Stimulated activated CD8-positive, alpha-beta memory T cell treated with anti-CD3 and anti-CD28 coated beads, Interleukin-7, amount 100 ng/mL, for 24 hours (primary cell): ENCODE data around the gene ZFP92.

Source experiments
- DNase-seq: peaks from one replicate; pipeline ENCODE4 v3.0.0-alpha.2; 2020; ENCODE audit warnings: low read depth

The ZFP92 gene

DNA sequence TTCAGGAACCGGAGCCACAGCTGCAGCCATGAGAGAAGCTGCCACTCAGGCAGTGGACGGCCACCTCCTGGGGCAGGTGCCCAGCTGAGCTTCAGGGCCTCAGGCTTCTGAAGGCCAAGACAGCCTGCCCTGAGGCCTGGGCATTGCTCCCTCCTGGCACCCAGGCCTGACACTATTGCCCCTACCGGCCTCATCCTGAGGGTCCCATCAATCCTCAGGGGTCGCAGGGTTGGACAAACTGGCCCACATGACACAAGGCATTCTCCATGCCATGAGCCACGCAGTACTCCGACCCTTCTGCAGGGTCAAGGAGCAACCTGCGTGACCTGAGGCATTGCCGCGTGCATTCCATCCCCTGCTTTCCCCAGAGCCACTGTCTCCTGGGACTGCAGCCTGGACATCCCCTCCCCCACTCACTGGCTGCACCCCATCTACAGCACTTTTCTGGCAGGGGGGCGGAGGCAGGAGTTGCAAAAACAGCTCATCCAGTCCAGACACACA, 3.0 kb upstream of the ZFP92 start:
- no peak for DNase-seq

DNA sequence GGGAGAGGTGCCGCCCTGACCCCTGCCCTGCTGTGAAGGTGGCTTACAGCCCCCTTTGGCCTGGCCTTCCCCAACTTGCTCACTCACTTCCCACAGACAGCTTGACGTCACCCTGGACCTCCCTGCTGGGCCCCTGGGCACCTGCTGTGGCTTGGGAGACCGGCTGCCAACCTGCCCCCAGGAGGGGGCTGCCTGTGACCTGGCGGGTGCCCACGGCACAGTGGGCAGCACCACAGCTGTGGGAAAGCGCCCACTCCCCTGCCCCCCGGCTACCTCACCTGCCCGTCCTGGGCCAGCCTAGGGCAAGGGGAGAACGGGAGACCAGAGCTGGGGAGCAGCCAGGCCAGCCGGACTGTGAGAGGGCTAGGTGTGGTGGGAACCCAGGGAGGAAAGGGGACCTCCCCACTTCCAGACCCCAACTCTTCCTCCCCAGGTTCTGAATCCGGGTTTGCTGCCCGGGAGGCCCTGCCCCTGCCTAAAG, 2.4 kb upstream of the ZFP92 start:
- DNase-seq: no peak

DNA sequence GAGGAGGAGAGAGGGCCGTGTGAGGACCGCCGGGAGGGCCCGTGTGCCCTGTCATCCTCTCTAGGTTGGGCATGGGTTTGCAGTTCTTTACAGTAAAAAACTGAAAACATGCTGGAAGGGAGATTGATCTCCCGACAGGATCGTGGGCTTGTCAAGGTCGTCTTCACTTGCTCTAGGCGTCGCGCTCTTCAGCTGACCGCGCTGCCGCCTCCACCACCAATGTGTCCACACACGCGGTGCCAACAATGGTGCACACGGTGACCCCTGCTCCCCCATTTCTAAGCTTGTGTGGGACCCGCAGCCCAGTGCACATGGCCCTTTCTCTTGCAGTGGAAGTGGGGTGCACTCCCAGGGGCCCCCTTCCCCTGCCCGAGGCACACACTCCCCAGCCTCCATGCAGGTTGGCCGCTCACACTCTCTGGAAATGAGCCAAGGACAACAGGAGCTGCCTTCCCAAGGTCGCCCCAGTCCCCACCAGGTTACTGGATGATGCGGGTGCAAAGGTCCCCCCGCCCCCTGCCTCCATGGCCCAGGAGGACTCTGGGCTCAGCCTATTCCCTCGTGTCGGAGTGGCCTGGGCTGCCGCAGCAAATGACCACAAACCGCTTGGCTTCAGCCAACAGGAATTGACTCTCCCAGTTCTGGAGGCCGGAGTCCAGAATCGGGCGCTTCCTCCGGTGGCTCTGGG, 1.7 kb upstream of the ZFP92 start:
- DNase-seq: no peak

DNA sequence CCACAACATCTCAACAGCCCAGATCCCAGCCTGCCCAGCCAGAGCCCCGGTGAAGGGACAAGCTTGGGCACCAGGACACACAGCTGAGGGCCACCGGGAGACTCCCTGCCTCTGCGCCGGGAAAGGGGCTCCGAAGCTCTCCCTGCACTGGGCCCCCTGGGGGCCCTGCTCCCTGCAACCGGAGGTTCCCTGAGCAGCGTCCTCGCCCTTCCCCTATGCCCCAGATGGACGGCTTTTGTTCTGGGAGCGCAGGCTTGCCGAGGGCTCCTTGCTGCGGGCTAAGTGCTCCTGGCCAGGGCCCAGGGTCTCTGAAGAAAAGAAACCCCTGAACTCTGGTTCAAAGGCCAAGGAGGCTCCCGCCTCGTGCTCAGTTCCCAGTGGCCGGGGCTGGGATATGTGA, 899 bp upstream of the ZFP92 start:
- no peak for DNase-seq

DNA sequence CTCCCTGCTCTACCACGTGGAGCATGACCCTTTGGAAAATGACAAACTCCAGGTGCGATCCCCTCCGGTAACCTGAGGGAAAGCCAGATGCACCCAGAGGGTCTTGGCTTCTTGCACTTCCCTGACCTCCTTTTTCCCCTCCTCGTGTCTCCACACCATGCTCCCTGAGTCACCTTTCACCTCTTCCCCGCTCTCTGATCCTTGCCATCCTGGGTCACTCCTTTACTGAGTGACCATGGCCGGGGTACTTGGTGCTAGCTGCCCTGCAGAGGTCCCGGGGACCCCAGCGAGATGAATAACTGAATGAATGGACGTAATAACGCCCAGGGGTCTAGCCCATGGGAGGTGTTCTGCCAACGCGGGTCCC, 401 bp upstream of the ZFP92 start:
- DNase-seq: no peak

DNA sequence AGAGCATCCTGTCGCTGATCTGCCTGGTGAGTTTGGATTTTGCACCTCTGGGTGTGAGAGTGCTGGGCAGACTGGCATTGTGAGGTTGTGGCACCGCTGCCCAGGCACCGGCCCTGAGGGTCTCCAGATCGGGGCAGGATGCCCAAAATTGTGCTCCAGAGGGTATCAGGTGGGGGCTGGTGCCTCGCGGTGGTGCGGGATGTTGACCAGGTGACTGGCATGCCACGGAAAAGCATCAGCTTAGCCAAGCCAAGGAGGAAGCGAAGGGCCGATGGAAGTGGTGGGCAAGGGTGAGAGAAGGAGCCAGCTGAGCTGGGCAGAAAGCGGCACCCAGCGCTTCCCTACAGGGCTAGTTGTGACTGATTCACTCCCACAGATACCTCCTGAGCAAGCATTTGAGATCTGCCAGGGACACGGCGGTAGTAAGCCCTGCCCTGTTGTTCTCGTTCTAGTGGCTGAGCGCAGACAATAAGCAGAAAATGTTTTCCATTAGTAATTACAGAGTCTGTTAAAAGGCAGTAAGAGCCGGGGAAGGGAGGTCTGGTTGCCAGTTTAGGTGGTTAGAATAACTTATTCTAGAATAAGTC, 809 bp downstream of the ZFP92 start:
- DNase-seq: no peak

DNA sequence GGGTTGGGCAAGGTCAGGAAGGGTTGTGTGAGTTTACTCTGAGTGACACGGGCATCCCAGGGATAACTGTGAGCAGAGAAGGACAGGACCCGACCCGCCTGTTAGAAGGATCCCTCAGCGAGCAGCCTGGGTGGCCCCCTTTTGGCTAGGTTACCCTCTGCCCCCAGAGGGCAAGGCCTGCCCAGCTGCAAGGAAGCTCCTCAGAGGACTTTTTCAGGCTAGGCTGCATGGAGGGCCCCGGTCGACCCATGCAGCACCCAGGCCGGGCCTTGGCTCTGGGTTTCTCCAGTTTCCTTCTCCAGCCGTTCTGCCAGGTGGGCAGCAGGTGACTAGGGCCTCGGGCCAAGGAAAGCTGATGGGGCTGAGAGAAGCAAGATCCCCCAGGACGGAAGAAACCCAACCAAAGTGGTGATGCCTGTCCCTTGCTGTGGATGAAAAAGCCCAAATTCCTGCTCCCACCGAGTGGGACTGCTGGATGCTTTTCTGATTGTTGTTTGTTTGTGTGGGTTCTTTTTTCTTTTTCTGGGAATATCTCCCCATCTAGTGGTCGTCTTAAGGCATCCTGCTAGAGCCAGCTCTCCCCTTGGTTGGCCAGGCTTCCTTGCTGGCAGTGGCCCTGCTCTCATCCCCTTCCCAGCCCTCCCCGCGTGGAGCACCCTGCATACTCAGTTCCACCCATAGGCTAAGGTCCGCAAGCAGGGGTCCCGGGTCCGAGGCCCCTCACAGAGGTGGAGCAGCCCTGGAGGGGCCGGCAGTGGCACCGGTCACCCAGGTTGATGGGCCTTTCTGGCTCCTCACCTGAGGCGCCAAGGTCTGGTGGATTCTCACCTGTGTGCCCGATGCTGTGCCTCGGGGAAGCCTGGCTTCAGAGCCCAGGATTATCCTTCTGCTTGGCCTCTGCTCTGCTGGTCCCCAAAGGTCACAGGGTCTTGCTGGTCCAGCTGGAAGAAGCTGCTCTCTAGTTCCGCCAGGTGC, 1.8 kb downstream of the ZFP92 start:
- DNase-seq: no peak

DNA sequence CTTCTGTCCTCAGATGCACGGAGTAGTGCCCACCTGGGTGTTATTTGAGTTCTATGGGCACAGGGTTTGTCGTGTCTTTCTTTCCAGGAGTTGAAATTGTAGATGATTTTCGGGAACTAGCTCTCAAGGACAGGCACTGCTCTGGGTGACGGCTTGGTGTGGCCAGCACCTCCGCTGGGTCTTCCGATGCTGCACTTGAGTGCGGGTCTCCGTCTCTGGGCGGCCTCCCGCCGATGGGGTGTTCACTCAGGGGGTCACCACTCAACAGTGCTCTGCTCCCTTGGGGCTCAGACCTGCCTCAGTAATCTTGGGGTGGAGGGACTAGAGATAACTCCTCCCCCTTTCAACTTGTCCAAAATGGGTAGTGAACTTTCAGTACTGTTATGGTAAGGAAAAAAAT, 2.5 kb downstream of the ZFP92 start:
- no peak for DNase-seq

DNA sequence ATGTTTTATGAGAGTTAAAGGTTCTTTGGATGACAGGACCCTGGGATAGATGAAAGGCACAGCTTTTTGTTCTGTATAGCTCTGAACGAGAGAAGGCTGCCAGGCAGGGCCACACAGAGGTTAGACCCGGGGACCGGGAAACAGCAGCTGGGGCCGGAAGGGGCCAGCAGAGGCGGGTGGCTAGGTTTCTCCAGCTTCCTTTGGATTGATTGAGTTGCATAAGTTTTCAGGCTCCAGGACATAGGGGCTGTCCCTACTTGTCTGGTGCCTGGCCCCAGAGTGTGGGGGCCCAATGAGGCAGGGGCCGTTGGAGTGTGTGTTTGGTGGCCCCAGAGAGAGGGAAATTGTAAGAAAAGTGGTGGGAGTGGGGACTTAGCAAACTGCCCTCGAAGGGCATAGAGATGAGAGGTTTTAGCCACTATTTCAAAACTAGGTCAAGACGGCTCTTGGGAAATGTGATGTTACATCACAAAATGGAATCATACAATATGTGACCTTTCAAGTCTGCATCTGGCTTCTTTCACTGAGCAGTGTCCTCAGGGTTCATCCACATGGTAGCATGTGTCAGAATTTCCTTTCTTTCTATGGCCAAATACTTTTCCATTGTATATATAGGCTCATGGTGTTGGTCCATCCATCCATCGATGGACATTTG, 3.7 kb downstream of the ZFP92 start:
- no peak for DNase-seq

DNA sequence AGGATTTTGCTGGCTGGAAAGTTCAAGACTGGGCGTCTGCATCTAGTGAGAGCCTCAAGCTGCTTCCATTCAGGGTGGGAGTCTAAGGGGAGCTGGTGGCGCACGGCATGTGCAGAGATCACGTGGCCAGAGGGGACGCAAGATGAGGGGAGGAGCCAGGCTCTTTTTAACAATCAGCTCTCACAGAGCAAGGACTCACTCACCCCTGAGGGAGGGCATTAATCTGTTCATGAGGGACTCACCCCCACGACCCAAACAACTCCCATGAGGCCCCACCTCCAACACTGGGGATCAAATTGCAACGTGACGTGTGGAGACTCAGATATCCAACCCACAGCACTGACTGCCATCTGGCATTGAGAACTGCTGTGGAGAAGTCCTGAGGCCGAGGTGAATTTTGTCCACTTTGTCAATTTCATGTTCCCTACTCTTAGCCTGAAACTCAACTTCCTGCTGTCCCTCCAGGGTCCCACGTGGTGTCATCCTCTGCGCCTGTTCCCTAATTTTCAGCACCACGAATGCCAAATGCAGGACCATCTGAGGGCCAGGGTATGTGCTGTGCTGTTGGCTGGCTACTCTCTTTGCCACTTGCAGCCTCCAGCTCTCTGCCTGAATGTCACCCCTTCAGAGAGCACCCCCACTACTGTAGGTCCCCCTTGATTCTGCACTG, 5.6 kb downstream of the ZFP92 start:
- no peak for DNase-seq

DNA sequence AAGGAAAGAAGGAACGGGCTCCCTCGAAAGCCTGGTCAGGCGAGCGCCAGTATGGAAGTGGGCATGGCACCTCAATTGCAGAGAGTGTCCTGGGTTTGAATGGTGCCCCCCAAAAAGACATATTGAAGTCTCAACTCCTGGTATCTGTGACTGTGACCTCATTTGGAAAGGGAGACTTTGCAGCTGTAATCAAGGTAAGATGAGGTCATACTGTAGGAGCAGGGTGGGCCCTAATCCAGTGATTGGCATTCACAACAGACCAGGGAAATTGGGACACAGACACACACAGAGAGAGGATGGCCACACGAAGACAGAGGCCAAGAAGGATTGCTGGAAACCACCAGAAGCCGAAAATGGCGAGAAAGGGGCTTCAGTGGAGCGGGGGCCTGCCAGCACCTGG, 6.4 kb downstream of the ZFP92 start:
- no peak for DNase-seq

DNA sequence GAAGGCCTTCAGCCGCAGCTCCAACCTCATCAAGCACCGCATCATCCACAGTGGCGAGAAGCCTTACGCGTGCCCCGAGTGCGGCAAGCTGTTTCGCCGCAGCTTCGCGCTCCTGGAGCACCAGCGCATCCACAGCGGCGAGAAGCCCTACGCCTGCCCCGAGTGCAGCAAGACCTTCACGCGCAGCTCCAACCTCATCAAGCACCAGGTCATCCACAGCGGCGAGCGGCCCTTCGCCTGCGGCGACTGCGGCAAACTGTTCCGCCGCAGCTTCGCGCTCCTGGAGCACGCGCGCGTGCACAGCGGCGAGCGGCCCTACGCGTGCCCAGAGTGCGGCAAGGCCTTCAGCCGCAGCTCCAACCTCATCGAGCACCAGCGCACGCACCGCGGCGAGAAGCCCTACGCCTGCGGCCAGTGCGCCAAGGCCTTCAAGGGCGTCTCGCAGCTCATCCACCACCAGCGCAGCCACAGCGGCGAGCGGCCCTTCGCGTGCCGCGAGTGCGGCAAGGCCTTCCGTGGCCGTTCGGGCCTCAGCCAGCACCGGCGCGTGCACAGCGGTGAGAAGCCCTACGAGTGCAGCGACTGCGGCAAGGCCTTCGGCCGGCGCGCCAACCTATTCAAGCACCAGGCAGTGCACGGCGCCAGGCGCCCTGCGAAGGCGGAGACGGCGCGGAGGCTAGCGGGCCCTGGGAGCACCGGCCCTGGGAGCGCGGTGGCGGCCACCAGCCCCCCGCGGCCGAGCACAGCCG, 9.8 kb downstream of the ZFP92 start:
- DNase-seq: no peak

DNA sequence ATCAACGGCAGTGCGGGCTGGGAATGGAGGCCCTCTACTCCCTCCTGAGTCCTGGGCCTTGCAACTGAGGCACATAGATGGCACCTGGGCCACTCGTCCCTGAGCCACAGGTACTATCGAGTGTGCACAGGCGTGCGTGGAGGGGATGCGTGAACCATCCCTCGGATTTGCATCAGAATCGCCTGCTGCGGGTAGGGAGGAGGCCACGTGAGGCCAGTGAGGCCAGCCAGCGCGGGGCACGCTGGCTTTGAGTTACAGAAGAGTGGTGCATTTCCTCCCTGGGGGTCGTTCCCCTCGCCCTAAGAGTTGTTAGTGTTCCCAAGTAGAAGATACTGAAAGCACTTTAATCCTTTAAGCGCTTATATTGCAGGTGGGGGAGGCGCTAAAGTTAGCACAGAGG, 10.6 kb downstream of the ZFP92 start:
- DNase-seq: no peak

DNA sequence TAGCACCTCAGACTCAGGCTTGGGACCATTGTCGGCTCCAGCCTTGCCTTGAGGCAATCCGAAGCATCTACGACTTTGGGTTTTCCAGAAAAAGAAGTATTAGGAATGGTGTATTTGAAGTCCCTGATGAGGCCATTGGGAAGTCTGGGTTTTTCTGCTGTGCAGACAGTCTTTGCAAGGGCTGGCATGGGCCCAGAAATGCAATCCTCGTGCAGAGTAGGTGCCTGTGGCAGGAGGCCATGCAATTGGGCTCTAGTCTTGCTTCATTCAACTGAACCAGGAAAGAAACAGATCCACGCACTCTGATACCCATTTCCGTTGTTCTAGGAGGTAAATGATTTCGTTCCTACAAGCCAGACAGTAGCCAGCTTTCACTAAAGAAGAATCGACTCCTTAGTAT, 12.4 kb downstream of the ZFP92 start:
- DNase-seq: no peak

DNA sequence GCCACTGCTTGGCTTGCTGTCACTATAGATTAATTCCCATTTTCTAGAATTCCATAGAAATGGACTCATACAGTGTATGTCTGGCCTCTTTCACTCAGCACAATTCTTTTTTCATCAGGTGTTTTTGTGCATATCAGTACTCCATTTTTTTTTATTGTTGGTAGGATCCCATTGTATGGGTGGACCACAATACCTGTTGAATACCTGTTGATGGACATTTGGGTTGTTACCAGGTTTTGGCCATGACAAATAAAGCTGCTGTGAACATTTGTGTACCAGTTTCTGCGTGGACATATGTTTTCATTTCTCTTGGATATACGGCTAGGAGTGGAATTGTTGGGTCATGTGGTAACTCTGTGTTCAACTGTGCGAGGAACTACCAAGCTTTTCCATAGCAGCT, 14.9 kb downstream of the ZFP92 start:
- no peak for DNase-seq

DNA sequence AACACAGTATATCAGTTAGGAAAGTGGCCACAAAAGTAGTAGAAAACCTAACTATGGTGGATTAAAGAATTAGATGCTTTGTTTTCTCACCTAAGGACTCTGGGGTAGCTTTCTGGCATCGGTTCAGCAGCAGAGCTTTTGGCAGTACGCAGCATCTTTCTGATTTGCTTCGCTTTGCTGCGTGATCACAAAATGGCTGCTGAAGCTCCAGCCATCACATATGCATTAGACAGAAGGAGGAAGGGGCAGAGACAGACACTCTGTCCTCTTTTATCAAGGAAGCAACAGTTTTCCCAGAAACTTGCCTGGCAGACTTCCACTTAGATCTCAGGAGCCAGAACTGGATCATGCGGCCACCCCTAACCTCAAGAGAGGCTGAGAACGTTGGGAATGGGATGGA, 19.5 kb downstream of the ZFP92 start:
- DNase-seq: no peak

DNA sequence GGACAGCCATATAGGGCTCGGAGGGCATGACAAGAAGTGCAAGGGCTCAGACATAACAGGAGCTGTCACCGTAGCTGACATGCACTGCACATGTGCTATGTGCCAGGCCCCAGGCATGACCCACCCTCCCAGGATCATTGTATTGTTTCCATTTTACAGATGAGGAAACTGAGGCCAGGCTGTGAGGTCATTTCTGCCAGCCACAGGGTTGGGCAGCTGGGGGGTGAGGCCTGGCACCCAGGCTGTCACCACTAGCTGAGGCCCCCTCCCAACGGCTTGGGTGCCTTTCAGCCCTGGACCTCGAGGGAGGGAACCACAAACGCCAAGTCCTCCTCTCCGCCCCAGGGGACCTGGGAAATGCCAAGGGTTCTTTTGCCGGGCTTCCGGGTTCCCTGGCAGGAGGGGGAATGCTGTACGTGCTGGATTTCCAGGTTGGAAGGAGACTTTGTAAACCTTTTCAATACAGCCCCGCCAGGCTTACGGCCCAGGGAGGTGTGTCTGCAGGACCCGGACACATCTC, 21.9 kb downstream of the ZFP92 start:
- DNase-seq: no peak

DNA sequence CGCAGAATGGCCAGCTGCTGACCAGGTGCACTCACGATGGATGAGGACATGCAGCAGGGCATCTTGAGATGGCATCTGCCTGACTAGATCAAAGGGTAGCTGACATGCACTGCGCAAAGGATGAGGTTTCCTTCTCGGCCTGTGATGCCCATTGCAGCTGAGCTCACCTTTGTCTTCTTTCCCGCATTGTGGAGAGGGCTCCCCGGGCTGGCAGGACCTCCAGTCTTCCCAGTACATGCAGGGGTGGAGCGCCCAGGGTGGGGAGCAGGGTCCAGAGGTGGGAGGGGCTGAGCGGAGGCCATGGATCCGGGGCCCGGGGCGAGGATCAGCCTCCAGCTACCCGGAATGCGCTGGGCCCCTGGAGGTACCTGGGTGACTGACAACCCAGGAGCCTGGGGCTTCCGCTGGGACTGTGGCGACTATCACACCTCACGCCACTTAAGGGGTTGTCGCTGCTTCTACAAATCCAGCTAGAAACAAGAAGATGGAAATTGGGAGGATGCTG, 22.6 kb downstream of the ZFP92 start:
- DNase-seq: no peak

DNA sequence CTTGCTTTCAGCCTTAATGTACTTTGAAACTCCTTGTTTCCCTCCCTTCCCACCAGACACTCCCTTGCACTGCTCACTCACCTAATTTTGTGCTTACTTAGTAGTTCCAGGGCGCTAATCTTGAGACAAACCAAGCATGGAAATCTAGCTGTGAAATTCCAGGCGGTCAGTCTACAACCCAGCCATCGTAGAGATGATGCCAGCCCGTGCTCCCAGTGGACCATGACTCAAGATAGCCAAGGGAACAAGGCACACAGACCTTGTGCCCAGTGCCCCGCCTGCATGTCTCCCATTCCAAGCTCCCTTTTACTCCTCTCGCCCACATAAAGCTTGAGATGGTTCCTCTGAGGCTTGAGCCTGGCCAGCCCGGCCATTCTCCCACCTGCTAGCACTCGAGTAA, 23.5 kb downstream of the ZFP92 start:
- no peak for DNase-seq

DNA sequence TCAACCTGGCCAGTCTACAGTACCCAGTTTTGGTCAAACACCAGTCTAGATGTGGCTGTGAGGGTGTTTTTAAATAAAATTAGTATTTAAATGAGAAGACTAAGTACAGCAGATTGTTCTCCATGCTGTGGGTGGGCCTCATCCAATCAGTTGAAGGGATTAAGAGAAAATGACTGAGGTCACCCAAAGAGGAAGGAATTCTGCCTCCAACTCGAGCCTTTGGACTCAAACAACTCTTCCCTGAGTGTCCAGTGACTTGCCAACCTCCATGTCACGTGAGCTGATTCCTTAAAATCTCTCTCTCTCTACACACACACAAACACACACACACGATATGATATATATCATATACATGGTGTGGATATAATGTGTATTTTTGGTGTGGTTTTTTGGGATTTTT, 24.6 kb downstream of the ZFP92 start:
- no peak for DNase-seq

DNA sequence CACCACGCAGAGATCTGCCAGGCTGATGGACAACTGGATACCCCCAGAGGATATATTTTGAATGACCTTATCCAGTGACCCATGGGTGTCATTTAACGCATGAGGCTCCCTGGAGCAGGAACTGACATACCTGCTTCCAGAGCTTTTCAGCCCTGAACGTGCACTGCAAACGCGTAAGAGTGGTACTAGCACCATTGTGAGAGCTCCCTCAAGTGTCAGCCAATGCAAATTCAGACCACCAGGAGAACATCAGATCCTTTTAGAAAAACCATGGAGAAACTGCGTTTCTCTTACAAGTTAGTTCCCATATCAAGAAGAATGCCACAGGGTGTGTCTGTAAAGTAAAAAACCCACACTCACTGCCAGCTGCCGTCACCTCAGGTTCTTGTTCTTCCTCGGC, 27.3 kb downstream of the ZFP92 start:
- DNase-seq: no peak
